IMR-90 (cell line): ENCODE data around the gene C19orf47. TPM values are rescaled to one million over a fixed set of nuclear protein-coding genes. Genes with fewer than 3 reads are reported as not detected.
A peak's percentile ranks its signal among the peaks of the same experiment; 100 is the strongest.

Experiments used
- ATAC-seq: fragments of 200-7000 bp; cut with Tn5 transposase; 2 replicates; pipeline ENCODE4 v1.9.1; 2020; ENCODE audit warnings: low read depth, mild to moderate bottlenecking, moderate library complexity
- BruUV-seq: library from RNA; stranded (reverse); fragments of 400-500 nt; replicated peaks from 2 replicates; lab custom pipeline; 2021; lab: Mats Ljungman, UMichigan
- CTCF ChIA-PET: fragments of 300-600 bp; formaldehyde crosslinking; extraction: SDS; loops from one replicate; lab custom pipeline; 2021; ENCODE audit warnings: antibody characterized with exemption; lab: Yijun Ruan, JAX
- POLR2A ChIA-PET: fragments of 300-600 bp; sonication (Branson Sonifier 250); formaldehyde crosslinking; loops from one replicate; lab custom pipeline; 2022; ENCODE audit warnings: antibody characterized with exemption; ENCODE audit not compliant: unreplicated experiment; lab: Charles Lee
- DNase-seq: peaks from one replicate; pipeline ENCODE4 v3.0.0; 2013
- H2AFZ ChIP-seq: replicated peaks from 2 replicates; pipeline ENCODE3; 2013; ENCODE audit warnings: low read length, mild to moderate bottlenecking; ENCODE audit not compliant: poor library complexity
- H2AK5ac ChIP-seq: 2 replicates; pipeline ENCODE4 v1.6.1; 2013; ENCODE audit warnings: low read depth, low read length, inconsistent platforms
- H2AK9ac ChIP-seq: replicated peaks from 2 replicates; pipeline ENCODE3; 2013; ENCODE audit warnings: mild to moderate bottlenecking, low read depth, low read length, moderate library complexity; ENCODE audit not compliant: poor library complexity
- H2BK120ac ChIP-seq: 2 replicates; pipeline ENCODE4 v1.6.1; 2013; ENCODE audit warnings: low read depth, low read length, inconsistent platforms
- H2BK15ac ChIP-seq: 3 replicates; pipeline ENCODE4 v1.6.1; 2013; ENCODE audit warnings: low read depth, low read length, inconsistent platforms
- H2BK20ac ChIP-seq: 2 replicates; pipeline ENCODE4 v1.6.1; 2013; ENCODE audit warnings: low read depth, mild to moderate bottlenecking, inconsistent platforms, low read length, moderate library complexity
- H2BK5ac ChIP-seq: 2 replicates; pipeline ENCODE4 v1.6.1; 2013; ENCODE audit warnings: mild to moderate bottlenecking, low read depth, low read length, inconsistent platforms; ENCODE audit not compliant: poor library complexity, severe bottlenecking
- H3K14ac ChIP-seq: replicated peaks from 2 replicates; pipeline ENCODE4 v1.6.1; 2013; ENCODE audit warnings: low read depth, low read length, inconsistent platforms
- H3K18ac ChIP-seq: 2 replicates; pipeline ENCODE4 v1.6.1; 2013; ENCODE audit warnings: low read depth, low read length, control low read depth
- H3K23ac ChIP-seq: 2 replicates; pipeline ENCODE4 v1.6.1; 2013; ENCODE audit warnings: low read depth, low read length, inconsistent platforms
- H3K27ac ChIP-seq: 2 replicates; pipeline ENCODE4 v1.5.1; 2013; ENCODE audit warnings: mild to moderate bottlenecking, control low read depth, low read length; ENCODE audit not compliant: insufficient read depth
- H3K27me3 ChIP-seq: 2 replicates; pipeline ENCODE4 v1.6.1; 2013; ENCODE audit warnings: low read length; ENCODE audit not compliant: control insufficient read depth, insufficient read depth
- H3K36me3 ChIP-seq: 2 replicates; pipeline ENCODE4 v1.6.1; 2013; ENCODE audit warnings: low read length, mixed read lengths; ENCODE audit not compliant: control insufficient read depth, insufficient read depth
- H3K4ac ChIP-seq: 2 replicates; pipeline ENCODE4 v1.6.1; 2013; ENCODE audit warnings: low read depth, low read length, inconsistent platforms
- H3K4me1 ChIP-seq: 2 replicates; pipeline ENCODE4 v1.6.1; 2013; ENCODE audit warnings: low read length, mixed read lengths; ENCODE audit not compliant: control insufficient read depth, insufficient read depth
- H3K4me2 ChIP-seq: 2 replicates; pipeline ENCODE4 v1.6.1; 2013; ENCODE audit warnings: low read depth, mild to moderate bottlenecking, control low read depth, low read length, moderate library complexity
- H3K4me3 ChIP-seq: 2 replicates; pipeline ENCODE4 v1.5.1; 2013; ENCODE audit warnings: low read depth, mild to moderate bottlenecking, control low read depth, low read length, moderate library complexity; ENCODE audit not compliant: insufficient read depth
- H3K56ac ChIP-seq: 2 replicates; pipeline ENCODE4 v1.6.1; 2013; ENCODE audit warnings: low read length, inconsistent platforms; ENCODE audit not compliant: insufficient read depth; ENCODE audit errors: extremely low read depth
- H3K79me1 ChIP-seq, 2 experiments: 2 replicates each; pipeline ENCODE4 v1.6.1; 2013; ENCODE audit warnings: low read length in 2 of 2, inconsistent platforms in 1 of 2, low read depth in 1 of 2
- H3K9ac ChIP-seq: 2 replicates; pipeline ENCODE4 v1.6.1; 2013; ENCODE audit warnings: low read depth, low read length, control low read depth
- H3K9me1 ChIP-seq: 2 replicates; pipeline ENCODE4 v1.6.1; 2013; ENCODE audit warnings: low read length, inconsistent platforms; ENCODE audit not compliant: insufficient read depth
- H3K9me3 ChIP-seq: 2 replicates; pipeline ENCODE4 v1.6.1; 2013; ENCODE audit warnings: low read length; ENCODE audit not compliant: control insufficient read depth, insufficient read depth
- H4K20me1 ChIP-seq: 2 replicates; pipeline ENCODE4 v1.6.1; 2013; ENCODE audit warnings: low read length, inconsistent platforms; ENCODE audit not compliant: insufficient read depth
- H4K5ac ChIP-seq: 2 replicates; pipeline ENCODE4 v1.6.1; 2013; ENCODE audit warnings: mild to moderate bottlenecking, low read depth, low read length, control low read depth
- H4K8ac ChIP-seq, 2 experiments: 2 replicates each; pipeline ENCODE4 v1.6.1; 2013; ENCODE audit warnings: low read depth in 2 of 2, low read length in 2 of 2, control low read depth in 1 of 2, inconsistent platforms in 1 of 2
- H4K91ac ChIP-seq: 2 replicates; pipeline ENCODE4 v1.6.1; 2013; ENCODE audit warnings: low read depth, low read length, inconsistent platforms; ENCODE audit not compliant: insufficient read depth
- BHLHE40 ChIP-seq: fragments of 150-350 bp; IDR thresholded peaks from 2 replicates; pipeline ENCODE4 v1.6.1; 2016; ENCODE audit warnings: mild to moderate bottlenecking, low read depth, low read length
- CEBPB ChIP-seq: IDR thresholded peaks from 2 replicates; pipeline ENCODE4 v1.6.1; 2012; ENCODE audit warnings: low read depth, low read length, improper control_type of control experiment
- CHD1 ChIP-seq: IDR thresholded peaks from 2 replicates; pipeline ENCODE4 v1.6.1; 2012; ENCODE audit warnings: low read depth, low read length, improper control_type of control experiment
- FOS ChIP-seq: fragments of 150-350 bp; IDR thresholded peaks from 2 replicates; pipeline ENCODE4 v1.6.1; 2016; ENCODE audit warnings: low read depth, low read length
- MAFK ChIP-seq: IDR thresholded peaks from 2 replicates; pipeline ENCODE4 v1.6.1; 2012; ENCODE audit warnings: low read depth, low read length, improper control_type of control experiment
- MXI1 ChIP-seq: IDR thresholded peaks from 2 replicates; pipeline ENCODE4 v1.6.1; 2012; ENCODE audit warnings: low read depth, mild to moderate bottlenecking, low read length, moderate library complexity, borderline replicate concordance
- NFE2L2 ChIP-seq: fragments of 150-350 bp; IDR thresholded peaks from 2 replicates; pipeline ENCODE4 v1.6.1; 2016; ENCODE audit warnings: low read depth, mild to moderate bottlenecking, low read length
- POLR2A ChIP-seq: IDR thresholded peaks from 2 replicates; pipeline ENCODE4 v1.6.1; 2012; ENCODE audit warnings: mild to moderate bottlenecking, low read depth, low read length
- RAD21 ChIP-seq: IDR thresholded peaks from 2 replicates; pipeline ENCODE4 v1.6.1; 2012; ENCODE audit warnings: low read length, improper control_type of control experiment
- RCOR1 ChIP-seq: IDR thresholded peaks from 2 replicates; pipeline ENCODE4 v1.6.1; 2012; ENCODE audit warnings: mild to moderate bottlenecking, low read length, improper control_type of control experiment; ENCODE audit not compliant: insufficient replicate concordance
- RFX5 ChIP-seq: IDR thresholded peaks from 2 replicates; pipeline ENCODE4 v1.8.0; 2012; ENCODE audit warnings: low read depth, mild to moderate bottlenecking, low read length, moderate library complexity
- SMC3 ChIP-seq: fragments of 150-350 bp; IDR thresholded peaks from 2 replicates; pipeline ENCODE4 v1.6.1; 2016; ENCODE audit warnings: low read depth, mild to moderate bottlenecking, antibody characterized with exemption, low read length, moderate library complexity
- WGBS, 2 experiments: methylation state at CpG; one replicate each; pipeline versions ENCODE4 v1.1.5 to v1.1.7; 2013; ENCODE audit warnings: missing lambda C conversion rate in 2 of 2; ENCODE audit not compliant: insufficient read length in 1 of 2; ENCODE audit errors: extremely low coverage in 2 of 2; 5-methylcytosine and 5-hydroxymethylcytosine counted together
- dilution Hi-C: fragments of 300-500 bp; cut with HindIII; formaldehyde crosslinking; loops from one replicate; pipeline ENCODE4 v1.14.3; 2018; ENCODE audit warnings: low sequenced_read_pairs; ENCODE audit not compliant: unreplicated experiment
- in situ Hi-C: fragments of 300-500 bp; cut with MboI; formaldehyde crosslinking; loops from 3 replicates; pipeline ENCODE4 v1.14.3; 2019; ENCODE audit warnings: low sequenced_read_pairs, inconsistent platforms, mixed read lengths
- intact Hi-C: fragments of 100-400 bp; cut with micrococcal nuclease; formaldehyde crosslinking; loops from 2 replicates; pipeline ENCODE4 v1.10.0; 2022
- polyA plus RNA-seq, 3 experiments: library from polyadenylated mRNA; depleted of rRNA; stranded (reverse); fragments of >200 nt; gene quantifications; 2 replicates each; pipeline ENCODE4 v1.2.3, GENCODE V29; 2012; ENCODE audit warnings: low replicate concordance in 1 of 3
- total RNA-seq: library from RNA; depleted of rRNA; stranded (reverse); fragments of >200 nt; gene quantifications from 2 replicates; pipeline ENCODE4 v1.2.3, GENCODE V29; 2012
- TF ChIP-seq, protein P1 (sequence below): fragments of 150-350 bp; IDR thresholded peaks from 2 replicates; pipeline ENCODE4 v1.6.1; 2017; ENCODE audit warnings: mild to moderate bottlenecking, antibody characterized with exemption, low read length, low read depth
- TF ChIP-seq, protein P2 (sequence below): fragments of 150-350 bp; IDR thresholded peaks from 2 replicates; pipeline ENCODE4 v1.6.1; 2016; ENCODE audit warnings: low read depth, mild to moderate bottlenecking, low read length, moderate library complexity, borderline replicate concordance

Gene C19orf47
- total and polyA plus RNA-seq, 2 of the 4 experiments (the other 2 are of a cell fraction), result 3.6 to 16.3 TPM

DNA sequence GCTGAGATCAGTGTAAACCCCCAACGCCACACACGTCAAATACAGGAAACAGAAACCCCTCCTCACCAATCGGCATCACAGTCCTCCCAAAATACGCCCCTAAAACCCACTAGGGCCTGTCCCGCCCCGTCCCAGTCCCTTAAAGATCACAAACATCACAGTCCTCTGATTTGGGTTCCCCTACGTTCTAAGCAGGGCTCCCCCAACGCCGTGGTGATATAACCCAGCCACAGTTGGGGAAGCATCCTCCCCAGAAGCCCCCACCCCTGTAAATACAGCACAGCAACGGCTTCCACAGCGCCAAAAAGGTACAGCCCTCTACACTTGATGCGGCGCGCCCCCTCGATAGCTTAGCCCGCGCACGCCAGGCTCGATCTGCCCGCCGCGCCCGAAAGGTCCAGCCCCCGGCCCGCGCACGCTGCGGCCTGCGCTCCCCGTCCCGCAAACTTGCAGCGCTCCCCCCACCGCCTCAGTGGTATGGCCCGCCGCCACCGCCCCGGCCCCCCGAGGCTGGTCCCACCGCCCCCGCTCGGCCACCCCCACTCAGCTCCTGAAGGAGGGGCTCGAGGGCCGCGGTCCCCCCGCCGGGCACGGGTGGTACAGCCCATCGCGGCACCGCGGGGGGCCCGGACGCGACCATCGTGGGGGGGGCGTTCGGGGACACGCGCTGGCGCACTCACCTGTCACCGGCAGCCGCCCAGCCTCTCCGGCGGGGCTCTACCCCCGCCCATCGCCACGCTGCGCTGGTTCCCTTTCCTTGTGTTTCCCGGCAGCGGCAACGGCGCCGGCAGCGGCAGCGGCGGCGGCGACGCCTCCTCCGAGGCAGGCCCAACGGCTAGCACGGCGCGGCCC, 63.5 kb downstream of the C19orf47 start, which contains the start of gene AKT2 (continued):
- TF ChIP-seq, protein P1, sequence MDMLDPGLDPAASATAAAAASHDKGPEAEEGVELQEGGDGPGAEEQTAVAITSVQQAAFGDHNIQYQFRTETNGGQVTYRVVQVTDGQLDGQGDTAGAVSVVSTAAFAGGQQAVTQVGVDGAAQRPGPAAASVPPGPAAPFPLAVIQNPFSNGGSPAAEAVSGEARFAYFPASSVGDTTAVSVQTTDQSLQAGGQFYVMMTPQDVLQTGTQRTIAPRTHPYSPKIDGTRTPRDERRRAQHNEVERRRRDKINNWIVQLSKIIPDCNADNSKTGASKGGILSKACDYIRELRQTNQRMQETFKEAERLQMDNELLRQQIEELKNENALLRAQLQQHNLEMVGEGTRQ, result no peak
- TF ChIP-seq CHD1, result no peak; the same call in 1 of the 2 replicates
- TF ChIP-seq RAD21, result no peak

DNA sequence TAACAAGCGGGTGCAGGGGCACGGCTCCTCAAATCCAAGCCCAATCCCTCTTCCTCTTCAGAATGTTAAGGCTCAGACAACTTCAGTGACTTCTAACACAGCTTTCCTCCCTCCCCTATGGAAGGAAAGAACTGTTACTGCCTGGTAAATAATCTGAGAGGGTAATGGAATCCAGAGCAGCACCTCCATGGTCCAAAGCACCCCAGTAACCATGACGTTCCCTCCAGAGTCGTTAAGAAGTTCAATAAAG, 64.0 kb downstream of the C19orf47 start:
- Histone ChIP-seq H3K14ac (peak overlapping the region; percentile 95), H3K9ac (peak overlapping the region; percentile 98), H2AK5ac (peak overlapping the region; percentile 93), H3K56ac (peak overlapping the region; percentile 91; the same call in 1 of the 2 replicates), H4K91ac (peak overlapping the region; percentile 66; the same call in 1 of the 2 replicates), H2BK5ac (peak overlapping the region; percentile 93), H2AK9ac (peak overlapping the region; percentile 98), H2BK15ac (peak overlapping the region; percentile 19; the same call in 1 of the 3 replicates), H3K4ac (peak overlapping the region; percentile 78), H2BK120ac (no peak overlapping the region; the same call in 1 of the 2 replicates), H3K18ac (peak overlapping the region; percentile 9; the same call in 1 of the 2 replicates), H3K4me2 (peak overlapping the region; percentile 94), H3K23ac (peak overlapping the region; percentile 85), H4K5ac (peak overlapping the region; percentile 17), H3K27me3 (no peaks in the 10 kb centered on the region), H3K9me1 (peaks cover 15% of the 10 kb centered on the region), H3K9me3 (no peaks in the 10 kb centered on the region), H3K27ac (peak overlapping the region; percentile 88), H2BK20ac (no peak overlapping the region), H3K36me3 (no peaks in the 10 kb centered on the region), H4K8ac (peak overlapping the region; percentile 71 to 73; a peak in 2 of 4 replicates), H3K79me1 (peaks cover 8 to 60% of the 10 kb centered on the region in 2 experiments; a peak in 3 of 4 replicates), H3K4me1 (peaks cover 24% of the 10 kb centered on the region), H2AFZ (peak overlapping the region; percentile 96), H3K4me3 (peak overlapping the region; percentile 96), H4K20me1 (peaks cover 51% of the 10 kb centered on the region)
- dilution Hi-C loops (no loop called here), in situ Hi-C loops (no loop called here), intact Hi-C loops (no loop called here)
- DNase-seq (no peak), ATAC-seq (peak; percentile 0; the same call in 1 of the 2 replicates)
- POLR2A ChIA-PET, result no interaction called here
- BruUV-seq, result no TSS peak
- WGBS, 2 experiments, result 0% methylated on average over 2 of the region's 4 CpGs; no CpG with 5 or more reads in 1 of the 2 experiments
- CTCF ChIA-PET, result interaction anchor here (0.5 to 0.6 kb wide), 2 partner anchors 10 to 875 kb away, joined by 3 to 4 read pairs; no protein-coding TSS in a partner anchor
- TF ChIP-seq NFE2L2, result no peak
- no peak for TF ChIP-seq MAFK
- no peak for TF ChIP-seq RFX5
- TF ChIP-seq, protein P1, result no peak
- TF ChIP-seq POLR2A, result no peak
- TF ChIP-seq SMC3, result no peak
- TF ChIP-seq CEBPB, result no peak
- no peak for TF ChIP-seq RCOR1
- TF ChIP-seq FOS, result no peak
- no peak for TF ChIP-seq MXI1
- TF ChIP-seq BHLHE40, result no peak
- TF ChIP-seq, protein P2, sequence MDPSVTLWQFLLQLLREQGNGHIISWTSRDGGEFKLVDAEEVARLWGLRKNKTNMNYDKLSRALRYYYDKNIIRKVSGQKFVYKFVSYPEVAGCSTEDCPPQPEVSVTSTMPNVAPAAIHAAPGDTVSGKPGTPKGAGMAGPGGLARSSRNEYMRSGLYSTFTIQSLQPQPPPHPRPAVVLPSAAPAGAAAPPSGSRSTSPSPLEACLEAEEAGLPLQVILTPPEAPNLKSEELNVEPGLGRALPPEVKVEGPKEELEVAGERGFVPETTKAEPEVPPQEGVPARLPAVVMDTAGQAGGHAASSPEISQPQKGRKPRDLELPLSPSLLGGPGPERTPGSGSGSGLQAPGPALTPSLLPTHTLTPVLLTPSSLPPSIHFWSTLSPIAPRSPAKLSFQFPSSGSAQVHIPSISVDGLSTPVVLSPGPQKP, result no peak
